ENCODE results near the gene RUNDC3A. TPM values are rescaled to one million over a fixed set of nuclear protein-coding genes. Genes with fewer than 3 reads are reported as not detected.
"Not testable (repeated sequence)": the region's sequence is repeated elsewhere in the genome, so short reads cannot be mapped to it uniquely, and the experiment has no call there.

The RUNDC3A gene
- total and polyA plus RNA-seq, 4 donors, result 0.61 to 4.9 (median 0.80) TPM

- H3K4me1 ChIP-seq (ENCODE audit: control insufficient read depth in 5 of 5, insufficient read depth in 5 of 5, low read length in 5 of 5), result peaks cover 0 to 34% (median 9%) of the 10 kb centered on the region in 5 donors
- WGBS, 2 donors, result 0 to 1% methylated on average over 35 to 63 of the region's 63 CpGs
Measured at GRCh38 chr17:44363613-44364159, 55.3 kb downstream of the RUNDC3A start, which contains the start of gene FAM171A2. TSS of gene FAM171A2 (minus strand) at chr17:44363853. CDS start at chr17:44363714, 139 bp downstream.

GRCh38 chr17:44365051-44365450, 56.6 kb downstream of the RUNDC3A start:
- H3K4me3 ChIP-seq; DNase-seq; H3K27ac ChIP-seq (ENCODE audit: low read depth in 1 of 2, low read length in 1 of 2); ATAC-seq (ENCODE audit: insufficient read depth, low FRiP score); H3K9me3 ChIP-seq (ENCODE audit: control insufficient read depth in 4 of 4, insufficient read depth in 3 of 4, low read length in 3 of 4); H3K9ac ChIP-seq (ENCODE audit: insufficient read depth in 1 of 2, low read length in 2 of 2); H3K27me3 ChIP-seq (ENCODE audit: control insufficient read depth in 3 of 3, insufficient read depth in 3 of 3, low read length in 2 of 3); H3K36me3 ChIP-seq (ENCODE audit: control insufficient read depth in 4 of 4, insufficient read depth in 4 of 4, low read length in 4 of 4): not testable (repeated sequence)
- WGBS, 2 donors, result 94% methylated on average over 5 of the region's 5 CpGs
- peaks cover 0 to 32% (median 9%) of the 10 kb centered on the region in 5 donors for H3K4me1 ChIP-seq (ENCODE audit: control insufficient read depth in 5 of 5, insufficient read depth in 5 of 5, low read length in 5 of 5)

More at GRCh38 chr17:44363613-44364159, 55.3 kb downstream of the RUNDC3A start, which contains the start of gene FAM171A2:
- DNase-seq, result peak; percentile 71 to 84 (median 80)
- Histone ChIP-seq H3K9me3 (ENCODE audit: control insufficient read depth in 4 of 4, insufficient read depth in 3 of 4, low read length in 3 of 4) (no peaks in the 10 kb centered on the region), H3K27ac (ENCODE audit: low read depth in 1 of 2, low read length in 1 of 2) (no peak within 1 kb of the TSS), H3K4me3 (peak within 1 kb of the TSS; percentile 37), H3K36me3 (ENCODE audit: control insufficient read depth in 4 of 4, insufficient read depth in 4 of 4, low read length in 4 of 4) (peaks cover 0 to under 1% (median 0%) of the 10 kb centered on the region in 4 donors), H3K9ac (ENCODE audit: insufficient read depth in 1 of 2, low read length in 2 of 2) (peak within 1 kb of the TSS; percentile 11 to 32), H3K27me3 (ENCODE audit: control insufficient read depth in 3 of 3, insufficient read depth in 3 of 3, low read length in 2 of 3) (peaks cover 0 to 3% (median 0%) of the 10 kb centered on the region in 3 donors)
- peak; percentile 41 for TF ChIP-seq CTCF (IDR thresholded peaks at IDR 0.05; ENCODE audit: control extremely low read depth, extremely low read depth)
- ATAC-seq (ENCODE audit: insufficient read depth, low FRiP score), result peak; percentile 81

GRCh38 chr17:44367231-44367979, 59.0 kb downstream of the RUNDC3A start:
- Histone ChIP-seq H3K4me3 (no peak overlapping the region), H3K27ac (ENCODE audit: low read depth in 1 of 2, low read length in 1 of 2) (no peak overlapping the region), H3K4me1 (ENCODE audit: control insufficient read depth in 5 of 5, insufficient read depth in 5 of 5, low read length in 5 of 5) (peaks cover 0 to 8% (median 0%) of the 10 kb centered on the region in 5 donors), H3K27me3 (ENCODE audit: control insufficient read depth in 3 of 3, insufficient read depth in 3 of 3, low read length in 2 of 3) (peaks cover 0 to 3% (median 0%) of the 10 kb centered on the region in 3 donors), H3K9me3 (ENCODE audit: control insufficient read depth in 4 of 4, insufficient read depth in 3 of 4, low read length in 3 of 4) (no peaks in the 10 kb centered on the region), H3K9ac (ENCODE audit: insufficient read depth in 1 of 2, low read length in 2 of 2) (no peak overlapping the region), H3K36me3 (ENCODE audit: control insufficient read depth in 4 of 4, insufficient read depth in 4 of 4, low read length in 4 of 4) (no peaks in the 10 kb centered on the region)
- TF ChIP-seq CTCF (IDR thresholded peaks at IDR 0.05; ENCODE audit: control extremely low read depth, extremely low read depth), result no peak
- ATAC-seq (ENCODE audit: insufficient read depth, low FRiP score), result no peak
- WGBS, 2 donors, result 77 to 89% methylated on average over 7 of the region's 7 CpGs
- DNase-seq, result peak in 1 of 3 donors; percentile 60

Small RNA genes within 50 kb of the gene (small RNA-seq; reads per million reads assigned to genes)
- not detected for gene RF00012 (ENCODE audit: low replicate concordance)
- not detected for gene RN7SL507P (ENCODE audit: low replicate concordance)
- not detected for gene RNU6-453P (ENCODE audit: low replicate concordance)

Other genes with a start within 250 kb of the RUNDC3A start
- gene LSM12, start 241.9 kb upstream of the RUNDC3A start, total RNA-seq, result 10 to 100 TPM; 14.8 to 45.3 TPM
- gene LSM12, start 241.9 kb upstream of the RUNDC3A start, polyA plus RNA-seq, result 10 to 100 TPM; 25.8 to 54.6 TPM
- gene G6PC3, start 237.9 kb upstream of the RUNDC3A start, total RNA-seq, result 10 to 100 TPM; 21.2 to 74.6 TPM
- 10 to 100 TPM; 84.8 to 87.4 TPM for gene G6PC3, start 237.9 kb upstream of the RUNDC3A start, polyA plus RNA-seq
- gene HDAC5, start 185.0 kb upstream of the RUNDC3A start, total RNA-seq, result 10 to 100 TPM; 33.8 to 77.4 TPM
- 10 to 100 TPM; 29.6 to 39.0 TPM for gene HDAC5, start 185.0 kb upstream of the RUNDC3A start, polyA plus RNA-seq
- gene HROB, start 166.7 kb upstream of the RUNDC3A start, total RNA-seq, result 1 to 10 TPM in 1 of 2 donors, under 1 TPM in 1; 0.88 to 1.3 TPM
- gene HROB, start 166.7 kb upstream of the RUNDC3A start, polyA plus RNA-seq, result under 1 TPM; 0.61 to 0.87 TPM
- gene ASB16, start 137.9 kb upstream of the RUNDC3A start, total RNA-seq, result under 1 TPM in 1 of 2 donors, not detected in 1; 0.11 TPM
- under 1 TPM; 0.10 TPM for gene ASB16, start 137.9 kb upstream of the RUNDC3A start, polyA plus RNA-seq
- gene TMUB2, start 121.6 kb upstream of the RUNDC3A start, total RNA-seq, result 10 to 100 TPM; 32.1 to 36.9 TPM
- 10 to 100 TPM; 37.5 to 40.2 TPM for gene TMUB2, start 121.6 kb upstream of the RUNDC3A start, polyA plus RNA-seq
- gene ATXN7L3, start 108.7 kb upstream of the RUNDC3A start, total RNA-seq, result 10 to 100 TPM; 30.1 to 70.6 TPM
- 10 to 100 TPM; 50.4 to 50.7 TPM for gene ATXN7L3, start 108.7 kb upstream of the RUNDC3A start, polyA plus RNA-seq
- gene UBTF, start 88.9 kb upstream of the RUNDC3A start, total RNA-seq, result 10 to 100 TPM; 70.7 to 75.5 TPM
- gene UBTF, start 88.9 kb upstream of the RUNDC3A start, polyA plus RNA-seq, result 10 to 100 TPM; 31.9 to 33.8 TPM
- 10 to 100 TPM in 1 of 2 donors, 1 to 10 TPM in 1; 1.4 to 40.9 TPM for gene SLC4A1, start 40.5 kb upstream of the RUNDC3A start, total RNA-seq
- under 1 TPM; 0.10 to 0.13 TPM for gene SLC4A1, start 40.5 kb upstream of the RUNDC3A start, polyA plus RNA-seq
- 100 to 1,000 TPM in 1 of 2 donors, 10 to 100 TPM in 1; 66.4 to 134 TPM for gene SLC25A39, start 16.2 kb downstream of the RUNDC3A start, total RNA-seq
- gene SLC25A39, start 16.2 kb downstream of the RUNDC3A start, polyA plus RNA-seq, result 100 to 1,000 TPM; 104 to 130 TPM
- 100 to 1,000 TPM; 300 to 753 TPM for gene GRN, start 36.7 kb downstream of the RUNDC3A start, total RNA-seq
- 100 to 1,000 TPM; 160 to 719 TPM for gene GRN, start 36.7 kb downstream of the RUNDC3A start, polyA plus RNA-seq
- gene FAM171A2, start 55.3 kb downstream of the RUNDC3A start, total RNA-seq, result 1 to 10 TPM; 1.1 to 8.0 TPM
- under 1 TPM; 0.47 TPM for gene FAM171A2, start 55.3 kb downstream of the RUNDC3A start, polyA plus RNA-seq
- gene ITGA2B, start 81.0 kb downstream of the RUNDC3A start, total RNA-seq, result 1 to 10 TPM; 2.1 to 9.2 TPM
- gene ITGA2B, start 81.0 kb downstream of the RUNDC3A start, polyA plus RNA-seq, result 1 to 10 TPM; 1.4 to 6.3 TPM
- 10 to 100 TPM; 36.2 to 62.0 TPM for gene GPATCH8, start 194.8 kb downstream of the RUNDC3A start, total RNA-seq
- gene GPATCH8, start 194.8 kb downstream of the RUNDC3A start, polyA plus RNA-seq, result 10 to 100 TPM in 1 of 2 donors, 1 to 10 TPM in 1; 8.9 to 11.4 TPM
- gene FZD2, start 248.9 kb downstream of the RUNDC3A start, total RNA-seq, result 10 to 100 TPM in 1 of 2 donors, 1 to 10 TPM in 1; 8.3 to 14.1 TPM
- 1 to 10 TPM; 3.8 to 5.5 TPM for gene FZD2, start 248.9 kb downstream of the RUNDC3A start, polyA plus RNA-seq

Data from lung (tissue), 13 donors.